HepG2 (cell line): ENCODE results near the gene HTR6. TPM values are rescaled to one million over a fixed set of nuclear protein-coding genes. Genes with fewer than 3 reads are reported as not detected.

Source experiments
- ATAC-seq: fragments of 200-7000 bp; cut with Tn5 transposase; 3 replicates; pipeline ENCODE4 v1.9.1; 2020; ENCODE audit warnings: mild to moderate bottlenecking, moderate library complexity
- BruUV-seq: library from RNA; stranded (reverse); fragments of 400-500 nt; replicated peaks from 2 replicates; lab custom pipeline; 2021; lab: Mats Ljungman, UMichigan
- CTCF ChIA-PET: fragments of 300-600 bp; formaldehyde crosslinking; extraction: SDS; loops from one replicate; lab custom pipeline; 2021; ENCODE audit warnings: low total read pairs, inconsistent platforms, low intra/inter-chr PET ratio; lab: Yijun Ruan, JAX
- POLR2A ChIA-PET: fragments of 350-600 bp; sonication (Branson Sonifier 250); formaldehyde crosslinking; loops from one replicate; lab custom pipeline; 2020; ENCODE audit warnings: antibody characterized with exemption, inconsistent platforms; lab: Yijun Ruan, JAX
- DNase-seq: peaks from one replicate; pipeline ENCODE4 v3.0.0-alpha.2; 2015; ENCODE audit warnings: low spot score
- FAIRE-seq: peaks from 3 replicates; lab custom pipeline; 2011; peaks lifted over from hg19 to GRCh38; lab: Jason Lieb, UNC
- H2AFZ ChIP-seq: one replicate; pipeline ENCODE4 v1.6.1; 2011; ENCODE audit warnings: low read length, inconsistent platforms
- H3K27ac ChIP-seq: fragments of 300-600 bp; 3 replicates; pipeline ENCODE4 v1.8.0; 2011; ENCODE audit warnings: mixed run types, mild to moderate bottlenecking, mixed read lengths, low read length, inconsistent platforms; ENCODE audit not compliant: insufficient read depth; ENCODE audit errors: extremely low read length
- H3K27me3 ChIP-seq, 2 experiments: fragments of 200-600 bp in 1 of 2; 2 replicates in 1 of 2; 3 replicates in 1 of 2; pipeline versions ENCODE4 v1.6.0 to v1.8.0; 2011; ENCODE audit warnings: low read length in 2 of 2, mild to moderate bottlenecking in 2 of 2, moderate library complexity in 2 of 2, inconsistent platforms in 1 of 2; ENCODE audit not compliant: insufficient read depth in 2 of 2, control insufficient read depth in 1 of 2
- H3K36me3 ChIP-seq, 2 experiments: fragments of 200-600 bp in 1 of 2; replicated peaks in 1 of 2; 2 replicates in 1 of 2; 3 replicates in 1 of 2; pipeline versions ENCODE4 v1.5.1 to v1.8.0; 2011; ENCODE audit warnings: low read length in 2 of 2, inconsistent platforms in 1 of 2; ENCODE audit not compliant: insufficient read depth in 2 of 2, control insufficient read depth in 1 of 2
- H3K4me1 ChIP-seq: 2 replicates; pipeline ENCODE4 v1.5.1; 2012; ENCODE audit warnings: low read length, inconsistent platforms; ENCODE audit not compliant: insufficient read depth
- H3K4me2 ChIP-seq: 2 replicates; pipeline ENCODE4 v1.6.0; 2011; ENCODE audit warnings: low read depth, low read length, inconsistent platforms
- H3K4me3 ChIP-seq, 3 experiments: fragments of 200-600 bp in 1 of 3; sonication (generic), shearing (Covaris generic) in 1 of 3; replicated peaks in 1 of 3; 2 replicates each; pipeline ENCODE4 v1.5.1; 2011 to 2016; ENCODE audit warnings: low read length in 3 of 3, inconsistent platforms in 2 of 3, low read depth in 2 of 3, mild to moderate bottlenecking in 2 of 3, control low read depth in 1 of 3, mixed read lengths in 1 of 3; ENCODE audit not compliant: insufficient read depth in 1 of 3
- H3K79me2 ChIP-seq: one replicate; pipeline ENCODE4 v1.6.1; 2011; ENCODE audit warnings: low read length, inconsistent platforms; ENCODE audit not compliant: insufficient read depth
- H3K9ac ChIP-seq: 2 replicates; pipeline ENCODE4 v1.6.0; 2011; ENCODE audit warnings: mild to moderate bottlenecking, low read depth, low read length, inconsistent platforms; ENCODE audit not compliant: insufficient read depth
- H3K9me3 ChIP-seq: 2 replicates; pipeline ENCODE4 v1.5.1; 2012; ENCODE audit warnings: mild to moderate bottlenecking, low read length
- H4K20me1 ChIP-seq: 2 replicates; pipeline ENCODE4 v1.6.0; 2011; ENCODE audit warnings: inconsistent platforms, mild to moderate bottlenecking, low read length, moderate library complexity; ENCODE audit not compliant: insufficient read depth
- HCFC1 ChIP-seq: fragments of 150-350 bp; IDR thresholded peaks from 2 replicates; pipeline ENCODE4 v1.6.1; 2014; ENCODE audit warnings: low read depth, low read length
- MATR3 ChIP-seq: sonication (generic); formaldehyde crosslinking; IDR thresholded peaks from 2 replicates; pipeline ENCODE4 v1.4.0; 2020; ENCODE audit warnings: missing genetic modification reagents
- NPAS2 ChIP-seq: sonication (generic); formaldehyde crosslinking; IDR thresholded peaks from 2 replicates; pipeline ENCODE4 v1.8.0; 2022; ENCODE audit warnings: mild to moderate bottlenecking, missing genetic modification reagents, borderline replicate concordance
- PAF1 ChIP-seq: IDR thresholded peaks from 2 replicates; pipeline ENCODE4 v1.6.1; 2016; ENCODE audit warnings: missing genetic modification reagents, missing compliant biosample characterization
- RELA ChIP-seq: sonication (generic); formaldehyde crosslinking; IDR thresholded peaks from 2 replicates; pipeline ENCODE4 v1.4.0; 2020; ENCODE audit warnings: missing genetic modification reagents
- SALL1 ChIP-seq: sonication (generic); formaldehyde crosslinking; IDR thresholded peaks from 2 replicates; pipeline ENCODE4 v1.8.0; 2022; ENCODE audit warnings: mild to moderate bottlenecking, missing genetic modification reagents
- SMAD9 ChIP-seq: sonication (generic); formaldehyde crosslinking; IDR thresholded peaks from 2 replicates; pipeline ENCODE4 v1.5.1; 2020; ENCODE audit warnings: mild to moderate bottlenecking, missing genetic modification reagents
- ZFP90 ChIP-seq: sonication (generic); formaldehyde crosslinking; IDR thresholded peaks from 2 replicates; pipeline ENCODE4 v1.8.0; 2022; ENCODE audit warnings: missing genetic modification reagents, mild to moderate bottlenecking, inconsistent platforms, borderline replicate concordance
- ZKSCAN5 ChIP-seq: sonication (generic); formaldehyde crosslinking; IDR thresholded peaks from 2 replicates; pipeline ENCODE4 v1.5.1; 2020; ENCODE audit warnings: mild to moderate bottlenecking, missing genetic modification reagents
- ZNF10 ChIP-seq: sonication (generic); formaldehyde crosslinking; IDR thresholded peaks from 2 replicates; pipeline ENCODE4 v1.4.0; 2020; ENCODE audit warnings: mild to moderate bottlenecking, low read depth, missing genetic modification reagents, borderline replicate concordance
- ZNF543 ChIP-seq: sonication (generic); formaldehyde crosslinking; IDR thresholded peaks from 2 replicates; pipeline ENCODE4 v1.4.0; 2020; ENCODE audit warnings: mild to moderate bottlenecking, missing genetic modification reagents
- ZNF550 ChIP-seq: sonication (generic); formaldehyde crosslinking; IDR thresholded peaks from 2 replicates; pipeline ENCODE4 v1.4.0; 2020; ENCODE audit warnings: mild to moderate bottlenecking, missing genetic modification reagents, borderline replicate concordance
- ZNF678 ChIP-seq: sonication (generic); formaldehyde crosslinking; IDR thresholded peaks from 2 replicates; pipeline ENCODE4 v1.4.0; 2020; ENCODE audit warnings: mild to moderate bottlenecking, missing genetic modification reagents
- ZNF850 ChIP-seq: sonication (generic); formaldehyde crosslinking; conservative IDR thresholded peaks from 2 replicates; pipeline ENCODE4 v1.9.0; 2021; ENCODE audit warnings: mild to moderate bottlenecking, missing genetic modification reagents
- WGBS: methylation state at CpG from one replicate; pipeline ENCODE4 v1.1.6; 2017; ENCODE audit warnings: low lambda C conversion rate; 5-methylcytosine and 5-hydroxymethylcytosine counted together
- in situ Hi-C: cut with HindIII; loops from 2 replicates; pipeline ENCODE4 v1.10.0; 2017; ENCODE audit warnings: low pct_unique_long_range_greater_than_20kb; ENCODE audit not compliant: extremely low pct_ligation_motif_present
- intact Hi-C: fragments of 100-400 bp; cut with micrococcal nuclease; formaldehyde crosslinking; loops from one replicate; pipeline ENCODE4 v1.10.0; 2022; ENCODE audit not compliant: unreplicated experiment
- polyA plus RNA-seq, 8 experiments: library from polyadenylated mRNA; depleted of rRNA in 3 of 8; stranded (reverse) in 7 of 8; unstranded in 1 of 8; fragments of >200 nt; fragmentation: Illumina TruSeq in 4 of 8; extraction: Trizol in 4 of 8; gene quantifications; 2 replicates each; pipeline versions ENCODE4 v1.2.1 to v1.2.3, GENCODE V29; 2011 to 2016; ENCODE audit warnings: low read depth in 4 of 8, missing spikeins in 1 of 8, mixed read lengths in 1 of 8; ENCODE audit not compliant: insufficient read depth in 1 of 8
- total RNA-seq, 5 experiments: library from RNA; depleted of rRNA; stranded (reverse); fragments of >200 nt; fragmentation: Illumina TruSeq; extraction: Trizol; gene quantifications; 2 replicates each; pipeline ENCODE4 v1.2.3, GENCODE V29; 2016; ENCODE audit warnings: low read depth in 1 of 5
- TF ChIP-seq, protein P1 (sequence below): sonication (generic); formaldehyde crosslinking; IDR thresholded peaks from 2 replicates; pipeline ENCODE4 v1.8.1; 2022; ENCODE audit warnings: low read depth, mild to moderate bottlenecking, missing genetic modification reagents
- TF ChIP-seq, protein P2 (sequence below): sonication (generic); formaldehyde crosslinking; IDR thresholded peaks from 2 replicates; pipeline ENCODE4 v1.4.0; 2020; ENCODE audit warnings: missing genetic modification reagents, borderline replicate concordance

Gene HTR6
- total and polyA plus RNA-seq, 2 of the 13 experiments (the other 11 are each of a cell fraction or from before 2014, with no cell fraction given): 0.04 TPM; not detected in 1

DNA sequence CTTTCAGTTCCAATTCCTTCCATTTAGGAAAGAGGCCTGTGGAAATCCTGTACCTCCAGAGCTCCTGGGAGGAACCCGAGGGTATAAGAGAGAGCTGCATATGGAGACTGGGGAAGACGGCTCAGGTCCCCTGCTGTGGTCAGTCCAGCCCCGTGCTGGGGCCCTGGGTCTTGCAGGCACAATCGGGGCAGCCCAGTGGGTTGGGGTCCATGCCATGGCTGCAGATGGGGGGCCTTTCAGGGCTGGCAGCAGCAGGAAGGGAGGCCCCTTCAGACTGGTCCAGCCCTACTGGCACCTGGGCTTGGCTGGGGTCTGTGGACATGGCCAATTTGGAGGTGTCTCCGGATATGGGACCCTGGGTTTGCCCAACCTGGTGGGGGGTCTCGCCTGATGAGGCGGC is 18.2 kb downstream of the HTR6 start (continued):
- TF ChIP-seq ZFP90 (CRISPR knock-in tag): no peak
- TF ChIP-seq, protein P1, sequence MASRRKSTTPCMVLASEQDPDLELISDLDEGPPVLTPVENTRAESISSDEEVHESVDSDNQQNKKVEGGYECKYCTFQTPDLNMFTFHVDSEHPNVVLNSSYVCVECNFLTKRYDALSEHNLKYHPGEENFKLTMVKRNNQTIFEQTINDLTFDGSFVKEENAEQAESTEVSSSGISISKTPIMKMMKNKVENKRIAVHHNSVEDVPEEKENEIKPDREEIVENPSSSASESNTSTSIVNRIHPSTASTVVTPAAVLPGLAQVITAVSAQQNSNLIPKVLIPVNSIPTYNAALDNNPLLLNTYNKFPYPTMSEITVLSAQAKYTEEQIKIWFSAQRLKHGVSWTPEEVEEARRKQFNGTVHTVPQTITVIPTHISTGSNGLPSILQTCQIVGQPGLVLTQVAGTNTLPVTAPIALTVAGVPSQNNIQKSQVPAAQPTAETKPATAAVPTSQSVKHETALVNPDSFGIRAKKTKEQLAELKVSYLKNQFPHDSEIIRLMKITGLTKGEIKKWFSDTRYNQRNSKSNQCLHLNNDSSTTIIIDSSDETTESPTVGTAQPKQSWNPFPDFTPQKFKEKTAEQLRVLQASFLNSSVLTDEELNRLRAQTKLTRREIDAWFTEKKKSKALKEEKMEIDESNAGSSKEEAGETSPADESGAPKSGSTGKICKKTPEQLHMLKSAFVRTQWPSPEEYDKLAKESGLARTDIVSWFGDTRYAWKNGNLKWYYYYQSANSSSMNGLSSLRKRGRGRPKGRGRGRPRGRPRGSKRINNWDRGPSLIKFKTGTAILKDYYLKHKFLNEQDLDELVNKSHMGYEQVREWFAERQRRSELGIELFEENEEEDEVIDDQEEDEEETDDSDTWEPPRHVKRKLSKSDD (CRISPR knock-in tag): no peak
- no peak for TF ChIP-seq SALL1 (CRISPR knock-in tag)
- TF ChIP-seq ZNF10 (CRISPR knock-in tag): no peak
- no peak for TF ChIP-seq MATR3 (CRISPR knock-in tag)

DNA sequence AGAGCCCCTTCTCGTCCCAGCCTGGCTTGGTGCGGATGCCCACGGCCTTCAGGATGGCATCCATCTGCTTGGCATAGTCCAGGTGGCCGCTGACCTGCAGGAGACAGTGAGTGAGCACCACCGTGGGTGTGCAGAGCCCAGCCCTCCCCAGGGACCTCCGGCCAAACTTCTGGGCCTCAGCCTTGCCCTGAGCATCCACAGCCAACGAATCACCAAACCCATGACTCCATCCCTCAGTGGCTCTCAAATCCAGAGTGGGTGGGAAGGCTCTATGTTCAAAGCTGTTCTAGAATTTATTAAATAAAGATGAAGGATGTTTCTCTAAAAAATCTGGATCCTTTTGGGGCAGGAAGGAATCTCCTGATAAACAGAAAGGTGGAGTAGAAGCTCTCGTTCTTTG is 18.7 kb downstream of the HTR6 start:
- no peak overlapping the region for H2AFZ ChIP-seq
- POLR2A ChIA-PET: no interaction called here
- no peaks in the 10 kb centered on the region for H3K79me2 ChIP-seq
- no peaks in the 10 kb centered on the region; a peak in 1 of 5 replicates for H3K27me3 ChIP-seq
- no peaks in the 10 kb centered on the region for H3K36me3 ChIP-seq
- H3K4me1 ChIP-seq: no peaks in the 10 kb centered on the region
- DNase-seq (no peak), ATAC-seq (no peak), FAIRE-seq (no peak)
- no peak overlapping the region for H3K4me3 ChIP-seq
- no peak overlapping the region for H3K9ac ChIP-seq
- TF ChIP-seq PAF1 (CRISPR knock-in tag): no peak
- TF ChIP-seq, protein P2, sequence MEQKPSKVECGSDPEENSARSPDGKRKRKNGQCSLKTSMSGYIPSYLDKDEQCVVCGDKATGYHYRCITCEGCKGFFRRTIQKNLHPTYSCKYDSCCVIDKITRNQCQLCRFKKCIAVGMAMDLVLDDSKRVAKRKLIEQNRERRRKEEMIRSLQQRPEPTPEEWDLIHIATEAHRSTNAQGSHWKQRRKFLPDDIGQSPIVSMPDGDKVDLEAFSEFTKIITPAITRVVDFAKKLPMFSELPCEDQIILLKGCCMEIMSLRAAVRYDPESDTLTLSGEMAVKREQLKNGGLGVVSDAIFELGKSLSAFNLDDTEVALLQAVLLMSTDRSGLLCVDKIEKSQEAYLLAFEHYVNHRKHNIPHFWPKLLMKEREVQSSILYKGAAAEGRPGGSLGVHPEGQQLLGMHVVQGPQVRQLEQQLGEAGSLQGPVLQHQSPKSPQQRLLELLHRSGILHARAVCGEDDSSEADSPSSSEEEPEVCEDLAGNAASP (CRISPR knock-in tag): no peak
- no peak for TF ChIP-seq NPAS2 (CRISPR knock-in tag)
- TF ChIP-seq ZNF550: no peak
- TF ChIP-seq ZKSCAN5 (CRISPR knock-in tag): no peak
- TF ChIP-seq RELA (CRISPR knock-in tag): no peak
- no peak for TF ChIP-seq ZNF850 (CRISPR knock-in tag)
- no peak for TF ChIP-seq HCFC1
- TF ChIP-seq ZNF678: no peak
- TF ChIP-seq SMAD9 (CRISPR knock-in tag): no peak
- TF ChIP-seq ZNF543: no peak
- intact Hi-C loops (no loop called here), in situ Hi-C loops (no loop called here)
- WGBS: 46% methylated on average over 8 of the region's 8 CpGs
- CTCF ChIA-PET: no interaction called here
- H3K4me2 ChIP-seq: no peak overlapping the region
- H3K9me3 ChIP-seq: no peaks in the 10 kb centered on the region
- H4K20me1 ChIP-seq: 0 out of 2 replicates have a peak, but pooled peaks cover 4% of the 10 kb centered on the region
- no TSS peak for BruUV-seq
- H3K27ac ChIP-seq: no peak overlapping the region
